Measurements from ENCODE around the gene ZNF408. TPM values are rescaled to one million over a fixed set of nuclear protein-coding genes. Genes with fewer than 3 reads are reported as not detected.

Gene ZNF408
- total and polyA plus RNA-seq, 2 of the 13 experiments (the other 11 are each of a cell fraction or from before 2014, with no cell fraction given), result 11.2 to 12.5 TPM

GRCh38 chr11:46700241-46701077, at the start of gene ZNF408, which contains the start of gene ARHGAP1 (continued):
- TF ChIP-seq ZNF782 (CRISPR knock-in tag; IDR thresholded peaks at IDR 0.05; ENCODE audit: borderline replicate concordance) (peak; percentile 57; the same call in 1 of the 2 replicates), AGO1 (IDR thresholded peaks at IDR 0.05; ENCODE audit: low read depth, low read length, poor library complexity, severe bottlenecking) (peak; percentile 14), ZBTB20 (CRISPR knock-in tag; IDR thresholded peaks at IDR 0.05; ENCODE audit: borderline replicate concordance, low read depth) (no peak; the same call in 1 of the 2 replicates), ZNF557 (CRISPR knock-in tag; IDR thresholded peaks at IDR 0.05) (0 out of 2 replicates have a peak, but pooled peaks have one; percentile 7), SMYD3 (CRISPR knock-in tag; IDR thresholded peaks at IDR 0.05) (peak; percentile 53), PHF5A (CRISPR knock-in tag; IDR thresholded peaks at IDR 0.05; ENCODE audit: low read depth, unreplicated experiment) (peak; percentile 26), ZSCAN31 (CRISPR knock-in tag; IDR thresholded peaks at IDR 0.05; ENCODE audit: low read depth) (peak; percentile 57), EED (CRISPR knock-in tag; IDR thresholded peaks at IDR 0.05) (no peak), ZIK1 (CRISPR knock-in tag; IDR thresholded peaks at IDR 0.05; ENCODE audit: borderline replicate concordance, low read depth) (peak; percentile 40; the same call in 1 of the 2 replicates), PATZ1 (CRISPR knock-in tag; IDR thresholded peaks at IDR 0.05) (peak; percentile 72), TBX3 (IDR thresholded peaks at IDR 0.05; ENCODE audit: borderline replicate concordance) (peak; percentile 63; the same call in 1 of the 2 replicates), ZNF580 (CRISPR knock-in tag; IDR thresholded peaks at IDR 0.05; ENCODE audit: borderline replicate concordance, low read depth) (peak; percentile 76; the same call in 1 of the 2 replicates), FOXC1 (CRISPR knock-in tag; IDR thresholded peaks at IDR 0.05; ENCODE audit: borderline replicate concordance) (peak; percentile 39; the same call in 1 of the 2 replicates), ELK4 (CRISPR knock-in tag; IDR thresholded peaks at IDR 0.05; ENCODE audit: borderline replicate concordance) (peak; percentile 87; the same call in 1 of the 2 replicates), FOXP1 (IDR thresholded peaks at IDR 0.05) (peak; percentile 7; the same call in 1 of the 2 replicates), FOXP1 (CRISPR knock-in tag; IDR thresholded peaks at IDR 0.05) (no peak), KMT2A (CRISPR knock-in tag; IDR thresholded peaks at IDR 0.05) (peak; percentile 85), MED1 (CRISPR knock-in tag; IDR thresholded peaks at IDR 0.05) (peak; percentile 86; the same call in 1 of the 2 replicates), ZGPAT (CRISPR knock-in tag; IDR thresholded peaks at IDR 0.05) (peak; percentile 89), PHF20 (CRISPR knock-in tag; IDR thresholded peaks at IDR 0.05) (peak; percentile 96), RFXAP (CRISPR knock-in tag; IDR thresholded peaks at IDR 0.05; ENCODE audit: borderline replicate concordance) (peak; percentile 46; the same call in 1 of the 2 replicates), NR2F1 (CRISPR knock-in tag; IDR thresholded peaks at IDR 0.05) (peak in 1 of 2 experiments; percentile 60; a peak in 1 of 4 replicates), ZNF263 (CRISPR knock-in tag; IDR thresholded peaks at IDR 0.05) (peak; percentile 79), TCF12 (IDR thresholded peaks at IDR 0.05) (no peak), TCF12 (CRISPR knock-in tag; IDR thresholded peaks at IDR 0.05) (peak; percentile 44), ZNF619 (CRISPR knock-in tag; IDR thresholded peaks at IDR 0.05) (0 out of 2 replicates have a peak, but pooled peaks have one; percentile 12)
